HS-27A (cell line): ENCODE measurements around the gene CCDC197.

Source experiments
- DNase-seq: peaks from one replicate; pipeline ENCODE4 v3.0.0-alpha.2; 2012; ENCODE audit warnings: low read depth, missing footprints

The CCDC197 gene

DNA sequence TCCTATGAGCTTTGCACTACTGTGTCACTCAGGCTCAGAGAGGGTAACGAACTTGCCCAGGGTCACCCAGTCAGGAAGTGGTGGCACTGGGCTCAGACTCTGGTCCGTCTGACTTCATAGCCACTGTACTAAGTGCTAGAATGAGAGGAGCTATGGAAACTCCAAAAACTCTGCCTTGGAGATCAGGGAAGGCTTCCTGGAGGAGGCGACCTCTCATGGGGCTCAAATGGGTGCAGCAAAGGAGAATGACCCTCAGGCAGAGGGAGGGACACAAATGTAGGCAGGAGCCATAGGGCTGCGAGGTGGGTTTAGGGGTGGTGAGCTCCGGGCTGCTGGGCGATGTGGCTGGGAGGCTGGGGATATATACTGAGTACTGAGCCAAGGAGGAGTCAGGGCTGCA is 3.2 kb downstream of the CCDC197 start:
- no peak for DNase-seq

DNA sequence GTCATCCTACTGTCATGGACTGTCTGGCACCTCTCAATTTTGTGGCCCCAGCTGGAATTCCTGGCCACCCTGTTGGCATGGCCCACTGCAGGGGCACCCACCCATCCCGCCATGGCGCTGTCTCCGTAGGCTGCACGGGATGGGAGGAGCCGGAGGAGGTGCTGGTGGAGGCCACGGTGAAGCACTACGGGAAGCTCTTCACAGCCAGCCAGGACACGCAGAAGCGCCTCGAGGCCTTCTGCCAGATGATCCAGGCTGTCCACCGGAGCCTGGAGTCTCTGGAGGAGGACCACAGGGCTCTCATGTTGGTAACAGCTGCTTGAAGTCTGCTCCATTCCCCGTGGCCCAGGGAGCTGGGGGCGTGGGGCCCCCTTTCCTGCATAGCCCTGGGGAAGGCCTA is 3.9 kb downstream of the CCDC197 start:
- DNase-seq: no peak

DNA sequence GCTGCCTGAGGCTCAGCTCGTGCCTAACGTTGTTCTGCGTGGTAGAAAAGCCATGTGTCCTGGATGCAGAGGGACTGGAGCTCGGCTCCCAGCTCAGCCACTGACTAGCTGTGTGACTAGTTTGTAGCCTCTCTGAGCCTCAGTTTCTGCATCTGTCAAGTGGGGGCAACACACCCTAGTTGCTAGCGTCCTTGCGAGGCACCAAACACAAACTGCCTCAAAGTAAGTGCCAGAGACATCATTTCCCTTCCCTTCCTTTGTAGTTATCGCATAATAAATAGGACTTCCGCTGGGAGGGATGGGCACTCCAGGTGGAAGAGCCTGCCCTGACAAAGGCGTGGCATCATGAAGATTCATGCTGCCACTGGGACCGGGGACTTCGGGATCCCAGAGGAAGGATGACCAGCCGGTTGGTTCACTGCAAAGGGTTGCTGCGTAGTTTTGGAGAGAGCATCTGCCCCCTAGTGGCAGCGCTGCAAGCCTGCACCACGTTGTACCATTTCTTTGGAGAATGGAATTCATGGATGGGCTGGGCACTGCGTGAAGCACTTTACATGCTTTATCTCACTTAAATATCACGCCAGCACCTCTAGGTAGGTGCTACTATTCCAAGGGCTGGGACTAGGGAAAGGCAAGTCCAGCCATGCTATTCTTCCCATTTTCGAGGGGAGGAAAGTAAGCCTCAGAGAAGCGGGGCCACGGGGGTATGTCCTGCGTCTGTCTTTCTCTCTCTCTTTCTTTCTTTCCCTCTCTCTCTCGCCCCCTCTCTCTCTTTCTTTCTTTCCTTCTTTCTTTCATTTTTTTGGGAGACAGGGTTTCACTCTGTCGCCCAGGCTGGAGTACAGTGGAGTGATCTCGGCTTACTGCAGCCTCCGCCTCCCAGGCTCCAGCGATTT is 4.6 kb downstream of the CCDC197 start:
- DNase-seq: no peak

DNA sequence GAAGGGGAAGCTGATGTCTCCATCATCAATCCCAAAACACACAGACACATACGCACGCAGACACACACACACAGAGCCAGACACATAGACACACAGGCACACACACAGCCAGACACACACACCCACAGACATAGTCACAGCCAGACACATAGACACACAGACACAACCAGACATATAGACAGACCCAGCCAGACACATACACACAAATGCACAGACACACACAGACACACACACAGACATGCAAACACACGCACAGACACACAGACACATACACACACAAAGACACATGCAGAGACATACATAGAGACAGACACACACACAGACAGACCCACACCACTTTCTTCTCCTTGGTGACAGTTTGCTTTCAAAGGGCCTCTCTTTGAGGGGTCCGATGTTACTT is 6.3 kb downstream of the CCDC197 start:
- no peak for DNase-seq

DNA sequence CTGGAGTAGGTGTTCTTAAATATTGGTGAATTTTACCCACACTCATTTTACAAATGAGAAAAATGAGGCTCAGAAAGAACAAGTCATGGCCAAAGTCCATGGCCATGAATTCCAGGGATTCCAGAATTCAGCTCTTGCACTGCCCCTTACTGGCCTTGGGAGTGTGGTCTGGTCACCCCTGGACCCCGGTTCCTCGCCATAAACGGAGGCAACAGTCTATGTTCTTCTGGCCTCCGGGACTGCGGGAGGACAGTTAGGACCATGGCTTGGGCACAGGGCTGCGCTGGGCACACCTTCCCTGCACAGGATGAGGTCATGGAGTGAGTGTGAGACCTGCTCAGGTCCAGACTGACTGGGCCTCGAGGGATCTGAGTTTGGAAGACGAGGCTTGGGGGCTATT is 6.9 kb downstream of the CCDC197 start:
- DNase-seq: no peak

DNA sequence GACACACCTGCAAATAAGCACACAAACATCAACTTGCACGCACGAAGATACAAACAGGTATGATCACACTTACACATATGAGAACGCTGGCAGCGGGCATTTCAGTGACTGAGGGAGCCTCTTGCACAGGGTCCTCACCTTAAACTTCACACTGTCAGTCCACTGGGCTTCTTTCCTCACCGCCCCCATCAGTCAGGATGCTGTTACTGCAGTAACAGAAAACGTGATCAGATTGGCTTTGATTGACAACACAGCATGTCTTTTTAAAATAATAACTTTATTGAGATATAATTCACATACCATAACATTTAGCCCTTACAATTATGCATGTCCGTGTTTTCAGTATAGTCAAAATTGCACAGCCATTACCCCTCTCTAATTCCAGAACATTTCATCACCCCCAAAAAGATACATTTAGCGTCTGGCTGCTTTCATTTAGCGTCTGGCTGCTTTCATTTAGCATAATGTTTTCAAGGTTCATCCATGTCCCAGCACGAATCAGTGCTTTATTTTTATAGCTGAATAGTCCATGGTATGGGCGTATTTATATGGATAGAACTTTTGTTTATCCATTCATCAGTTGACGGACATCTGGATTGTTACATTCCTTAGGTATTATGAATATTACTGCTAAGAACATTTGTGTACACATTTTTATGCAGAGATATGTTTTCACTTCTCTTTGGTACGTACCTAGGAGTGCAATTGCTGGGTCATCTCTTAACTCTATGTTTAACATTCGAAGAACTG is 8.4 kb downstream of the CCDC197 start:
- DNase-seq: no peak

DNA sequence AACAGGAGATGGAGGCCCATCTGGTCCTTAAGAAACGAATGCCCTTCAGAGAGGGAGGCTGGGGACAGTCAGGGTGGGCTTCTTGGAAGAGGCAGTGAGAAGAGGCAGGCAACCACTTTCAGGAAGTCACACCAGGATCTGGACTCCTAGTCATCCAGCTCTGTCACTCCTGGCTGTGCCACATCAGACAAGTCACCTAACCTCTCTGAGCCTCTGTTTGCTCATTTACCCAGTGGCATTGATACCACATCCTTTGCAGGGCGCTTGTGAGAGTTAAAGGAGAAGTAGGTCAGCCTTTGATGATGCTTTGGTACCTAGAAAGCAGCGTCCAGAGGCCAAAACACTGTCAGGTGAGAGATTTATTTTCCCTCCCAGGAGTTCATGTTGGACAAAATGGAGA is 11.1 kb downstream of the CCDC197 start:
- DNase-seq: no peak

DNA sequence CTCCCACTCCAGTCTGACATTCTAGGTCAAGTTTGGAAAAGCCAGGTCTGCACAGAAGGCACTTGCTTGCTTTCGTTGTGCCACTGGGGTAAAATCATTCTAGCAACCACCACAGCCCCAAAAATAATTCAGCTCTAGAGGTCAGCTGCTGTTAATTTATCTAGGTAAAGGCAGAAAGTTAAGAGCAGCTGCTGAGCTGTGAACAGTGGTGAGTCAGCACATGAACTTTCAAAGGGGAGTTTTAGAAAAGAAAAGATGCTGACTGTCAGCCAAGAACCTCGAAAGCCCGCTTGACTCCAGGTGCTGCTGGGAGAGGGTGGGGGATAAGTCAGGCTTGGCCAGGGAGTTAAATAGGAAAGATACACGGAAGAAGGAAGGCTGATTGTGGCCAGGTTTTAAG is 12.7 kb downstream of the CCDC197 start:
- DNase-seq: no peak

DNA sequence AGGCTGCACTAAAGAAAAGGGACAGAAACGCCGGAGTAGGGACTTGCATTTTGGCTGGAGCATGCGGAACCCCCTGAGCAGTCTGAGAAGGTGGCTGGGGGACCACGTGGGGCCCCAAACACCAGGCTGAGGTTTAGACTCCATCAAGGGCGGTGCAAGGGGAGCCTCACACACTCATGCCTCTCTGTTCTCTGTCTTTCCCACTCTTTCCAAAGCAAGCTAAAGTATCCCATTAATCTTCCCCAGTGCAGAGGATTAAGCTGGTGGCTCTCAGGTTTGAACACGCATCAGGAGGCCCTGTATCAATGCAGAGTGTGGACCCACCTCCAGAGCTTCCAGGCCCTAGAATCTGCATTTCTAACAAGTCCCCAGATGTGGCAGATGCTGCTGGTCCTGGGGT is 13.5 kb downstream of the CCDC197 start:
- DNase-seq: no peak

DNA sequence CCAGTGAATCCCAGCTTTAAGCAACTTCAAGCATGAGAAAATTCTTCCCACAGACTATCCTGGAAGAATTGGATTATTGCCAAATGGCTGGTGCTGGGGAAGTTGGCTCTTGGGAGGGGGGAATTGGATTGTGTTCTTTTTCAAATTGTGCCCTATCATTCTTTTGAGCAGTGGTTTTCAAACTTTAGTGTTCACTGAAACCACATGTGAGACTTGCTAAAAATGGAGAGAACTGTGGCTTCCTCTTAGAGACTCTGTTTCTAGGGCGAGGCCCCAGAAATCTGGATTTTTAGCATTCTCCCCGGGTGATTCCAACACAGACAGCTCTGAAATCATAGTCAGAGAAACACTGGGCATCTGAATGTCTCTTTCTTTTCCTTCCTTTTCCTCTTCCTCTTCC is 14.7 kb downstream of the CCDC197 start:
- DNase-seq: no peak

DNA sequence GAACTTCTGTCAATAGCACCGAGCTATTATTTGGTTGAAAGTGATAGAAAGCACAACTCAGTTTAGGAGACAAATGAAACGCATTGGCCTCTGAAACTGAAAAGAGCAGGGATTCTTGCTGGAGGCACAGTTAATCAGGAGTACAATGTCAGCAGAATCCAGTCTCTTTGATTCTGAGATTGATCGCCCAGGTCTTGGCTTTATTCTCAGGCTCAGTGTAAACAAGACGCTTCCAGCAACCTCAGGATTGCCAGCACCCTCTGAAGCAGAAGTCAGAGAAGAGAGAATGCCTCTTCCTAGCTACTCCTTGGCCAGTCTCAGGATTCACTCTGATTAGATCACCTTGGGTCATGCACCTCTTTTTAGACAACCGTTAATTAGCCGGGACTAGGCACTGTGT is 17.3 kb downstream of the CCDC197 start:
- DNase-seq: no peak

DNA sequence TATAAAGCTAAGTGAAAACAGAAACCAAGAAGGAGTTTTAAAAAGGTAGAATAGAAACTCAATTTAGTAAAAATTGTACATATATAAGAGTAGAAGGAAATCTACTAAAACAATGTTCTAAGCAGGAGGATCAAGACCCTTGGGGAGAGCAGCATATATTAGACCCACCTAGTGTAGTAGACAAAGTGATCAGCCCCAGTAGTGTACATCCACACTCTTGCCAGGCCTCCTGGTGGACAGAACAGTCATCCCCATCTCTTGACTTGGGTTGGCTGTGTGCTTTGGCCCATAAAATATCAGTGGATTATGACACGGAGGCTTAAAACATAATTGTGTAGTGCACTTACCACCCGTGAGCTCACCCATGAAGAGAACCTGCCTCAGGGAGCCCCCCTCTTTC is 18.1 kb downstream of the CCDC197 start:
- no peak for DNase-seq

DNA sequence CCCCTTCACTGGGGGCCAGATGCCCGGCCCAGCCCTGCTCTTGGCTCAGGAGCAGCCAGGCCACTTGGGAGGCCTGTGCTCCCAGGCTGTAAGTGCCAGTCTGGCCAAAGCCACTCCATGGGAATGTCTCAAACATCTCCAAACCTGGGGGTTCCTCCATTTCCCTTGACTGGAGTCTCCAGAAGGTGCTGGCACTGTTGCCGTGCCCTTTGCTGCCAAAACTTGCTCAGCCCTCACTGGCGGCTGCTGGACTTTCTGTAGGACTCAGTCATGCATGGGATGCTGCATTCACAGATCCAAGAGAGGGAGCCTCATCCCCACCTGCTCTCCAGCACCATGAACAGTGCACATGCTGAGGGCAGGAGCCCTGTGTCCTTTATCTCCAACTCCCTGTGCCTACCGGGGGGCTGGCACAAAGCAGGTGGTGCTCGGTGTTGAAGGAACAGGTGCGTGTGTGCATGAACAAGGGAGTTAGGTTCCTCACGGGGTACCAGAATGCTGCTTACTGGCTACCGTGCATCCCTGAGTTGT is 19.4 kb downstream of the CCDC197 start:
- DNase-seq: no peak

DNA sequence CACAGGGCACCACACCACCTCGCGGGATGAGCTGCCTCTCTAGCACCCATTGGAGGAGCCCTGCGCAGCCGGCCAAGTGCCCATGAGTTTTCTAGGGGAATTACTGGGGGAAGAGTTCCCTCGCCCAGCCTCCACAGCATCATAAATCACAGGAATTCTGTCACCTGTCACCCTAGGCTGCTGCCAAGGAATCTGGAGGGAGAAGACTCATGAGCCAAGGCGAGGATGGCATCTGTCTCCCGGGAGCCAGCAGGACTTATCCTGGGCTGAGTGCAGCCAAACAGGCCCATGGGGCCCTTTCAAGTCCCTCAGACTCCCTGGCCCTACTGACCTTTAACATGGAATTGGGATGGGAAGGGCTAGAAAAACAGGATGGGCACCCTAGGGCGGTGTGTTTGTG is 21.2 kb downstream of the CCDC197 start:
- DNase-seq: no peak

DNA sequence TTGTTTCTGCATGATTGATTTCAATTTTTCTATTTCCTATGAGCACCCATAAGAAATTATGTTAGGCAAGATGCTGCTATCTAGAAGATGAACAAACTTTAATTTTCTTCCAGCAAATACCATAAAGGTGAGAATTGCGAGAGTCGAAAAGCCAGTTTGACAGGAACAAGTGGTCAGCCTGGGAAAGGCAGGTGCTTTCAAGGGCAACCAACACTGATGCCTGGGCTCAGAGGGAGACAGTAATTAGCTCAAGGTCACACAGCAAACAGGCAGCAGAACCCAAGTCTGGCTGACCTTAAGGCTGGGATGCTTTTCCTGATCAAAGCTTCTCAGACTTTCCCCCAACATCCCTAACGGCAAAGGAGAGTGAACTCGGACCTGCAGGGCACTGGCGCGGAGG is 22.2 kb downstream of the CCDC197 start:
- no peak for DNase-seq

DNA sequence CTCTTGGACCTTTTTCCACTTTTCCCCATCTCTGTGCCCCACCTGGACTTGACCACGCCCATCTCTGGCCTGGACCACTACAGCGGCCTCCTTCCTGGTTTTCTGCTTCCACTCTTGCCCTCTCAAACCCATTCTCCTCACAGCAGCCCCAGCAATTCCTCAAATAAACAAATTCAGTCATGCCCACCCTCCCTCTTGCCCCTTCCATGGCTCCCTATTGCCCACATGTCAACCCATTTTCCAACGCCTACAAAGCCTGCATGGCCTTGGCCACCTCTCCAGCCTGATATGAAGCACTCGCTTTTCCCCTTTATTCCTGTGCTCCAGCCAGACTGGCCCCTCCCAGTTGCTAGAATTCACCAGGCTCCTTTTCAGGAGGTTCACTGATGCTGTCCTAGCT is 23.2 kb downstream of the CCDC197 start:
- no peak for DNase-seq

DNA sequence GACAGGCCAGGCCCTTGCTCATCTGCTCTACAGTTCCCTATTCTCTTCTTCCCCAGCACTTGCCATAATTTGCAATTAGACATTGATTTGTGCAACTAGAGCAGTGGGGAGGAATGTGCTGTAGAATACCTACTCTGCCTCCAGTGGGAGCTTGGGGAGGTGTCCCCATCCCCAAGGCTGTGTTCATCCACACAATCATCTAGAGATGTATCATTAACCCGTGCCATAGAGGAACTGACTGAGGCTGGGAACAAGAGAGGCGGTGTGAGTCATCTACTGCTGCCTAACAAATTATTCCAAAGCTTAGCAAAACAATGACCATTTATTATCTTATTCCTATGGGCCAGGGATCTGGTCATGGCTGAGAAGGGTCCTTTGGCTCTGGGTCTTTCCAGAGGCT is 23.9 kb downstream of the CCDC197 start:
- no peak for DNase-seq

DNA sequence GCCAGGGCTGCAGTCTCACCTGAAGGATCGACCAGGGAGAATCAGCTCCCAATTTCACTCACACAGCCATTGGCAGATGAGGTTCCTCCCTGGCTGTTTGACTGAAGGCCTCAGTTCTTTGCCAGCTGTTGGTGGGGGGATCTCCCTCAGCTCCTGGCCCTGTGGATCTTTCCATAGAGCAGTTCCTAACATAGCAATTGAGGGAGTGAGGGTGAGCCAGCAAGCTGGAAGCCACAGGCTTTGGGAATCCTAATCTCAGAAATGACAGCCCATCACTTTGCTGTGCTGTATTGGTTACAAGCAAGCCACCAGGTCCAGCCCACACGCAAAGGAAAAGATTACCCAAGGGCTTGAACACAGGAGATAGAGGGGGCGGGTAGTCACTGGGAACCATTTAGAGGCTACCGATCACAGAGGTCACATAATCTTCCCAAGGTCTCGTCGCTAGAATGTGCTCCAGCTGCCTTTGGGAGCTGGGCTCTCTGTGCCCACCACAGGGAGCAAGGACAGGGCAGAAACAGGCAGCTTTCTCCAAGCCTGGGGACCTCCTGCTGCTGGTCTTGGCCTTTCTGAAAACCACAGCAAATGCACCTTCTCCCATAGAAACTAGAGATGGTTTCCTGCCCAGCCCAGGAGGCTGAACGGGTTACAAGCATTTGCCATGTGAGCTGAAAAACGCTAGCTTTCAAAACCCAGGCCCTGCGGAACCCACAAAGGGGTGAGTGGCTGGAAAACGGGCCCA is 24.5 kb downstream of the CCDC197 start:
- no peak for DNase-seq

DNA sequence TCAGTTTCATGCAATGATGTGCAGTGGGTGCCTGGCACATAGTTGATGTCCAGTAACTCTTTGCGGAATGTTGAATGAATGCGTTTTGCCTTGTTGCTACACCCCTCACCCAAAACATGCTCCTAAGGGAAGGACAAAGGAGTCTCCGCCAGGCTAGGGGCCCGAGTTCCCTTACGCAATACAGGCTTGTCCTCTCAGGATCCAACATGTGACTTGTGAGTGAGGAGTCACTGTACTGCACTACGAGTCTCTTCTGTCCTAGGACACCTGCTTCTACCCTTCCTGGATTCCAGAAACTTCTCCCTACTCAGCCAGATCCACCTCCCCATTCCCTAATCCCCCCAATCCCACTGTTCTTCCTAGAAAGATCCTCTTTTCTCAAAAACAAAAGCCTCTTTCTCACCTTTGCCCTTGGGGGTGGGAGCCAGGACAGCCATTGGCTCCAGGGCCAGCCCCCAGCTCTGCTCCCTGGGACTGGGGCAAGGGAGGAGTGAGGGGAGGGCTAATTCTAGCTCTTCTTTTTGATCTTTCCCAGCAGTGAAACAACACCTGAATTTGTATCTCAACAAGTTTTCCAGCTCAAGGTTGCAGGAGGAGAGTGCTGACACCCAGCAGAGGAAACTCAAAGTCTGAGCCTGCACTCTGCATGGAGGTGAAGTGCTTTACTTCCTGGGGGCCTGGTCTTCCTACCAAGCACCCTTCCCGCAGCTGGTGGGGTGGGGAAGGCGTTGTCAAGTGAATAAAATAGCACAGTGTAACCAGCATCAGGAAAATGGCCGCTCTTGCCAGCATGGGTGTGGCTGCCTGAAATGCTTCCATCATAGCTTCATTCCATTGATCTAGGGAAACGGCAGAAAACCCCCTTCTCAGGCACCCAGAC is 25.7 kb downstream of the CCDC197 start:
- no peak for DNase-seq

DNA sequence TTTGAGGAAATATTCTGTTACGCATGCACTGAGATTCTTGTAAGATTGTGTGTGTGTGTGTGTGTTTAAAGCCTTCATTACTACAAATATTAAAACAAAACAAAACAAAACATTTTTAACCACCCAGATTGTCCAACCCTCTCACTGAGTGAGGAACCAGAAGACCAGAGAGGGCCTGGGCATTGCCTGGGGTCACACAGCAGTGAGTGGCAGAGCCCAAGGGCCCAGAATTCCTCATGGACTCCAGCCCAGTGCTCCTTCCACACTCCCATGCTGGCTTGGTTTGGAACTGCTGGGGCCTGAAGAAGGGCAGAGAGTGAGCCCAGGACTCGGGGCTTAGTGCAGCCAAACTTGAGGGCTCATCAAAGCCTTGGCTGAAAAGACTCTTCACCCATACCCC is 27.4 kb downstream of the CCDC197 start:
- no peak for DNase-seq

DNA sequence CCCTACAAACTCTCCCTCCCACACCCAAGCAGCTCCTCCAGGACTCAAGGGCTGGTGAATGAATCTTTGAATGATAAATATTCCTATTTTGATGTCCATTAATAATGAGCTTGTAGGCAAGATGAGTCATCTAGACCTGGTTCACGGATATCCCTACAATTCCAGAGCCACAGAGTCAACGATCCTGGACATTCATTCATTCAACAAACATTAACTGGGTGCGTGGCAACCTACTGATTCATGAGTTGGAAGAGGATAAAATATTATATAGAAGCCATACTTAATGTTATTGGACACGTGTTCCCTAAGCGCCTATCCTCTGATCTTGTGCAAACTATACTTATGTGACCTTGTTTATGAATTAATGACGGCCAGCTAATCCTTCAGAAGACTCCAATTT is 28.6 kb downstream of the CCDC197 start:
- DNase-seq: no peak
